ENCODE data around the gene PALD1. TPM values are rescaled to one million over a fixed set of nuclear protein-coding genes. Genes with fewer than 3 reads are reported as not detected.

Gene PALD1
- total RNA-seq, 1 donor from 2014 or later: 276 TPM

DNA sequence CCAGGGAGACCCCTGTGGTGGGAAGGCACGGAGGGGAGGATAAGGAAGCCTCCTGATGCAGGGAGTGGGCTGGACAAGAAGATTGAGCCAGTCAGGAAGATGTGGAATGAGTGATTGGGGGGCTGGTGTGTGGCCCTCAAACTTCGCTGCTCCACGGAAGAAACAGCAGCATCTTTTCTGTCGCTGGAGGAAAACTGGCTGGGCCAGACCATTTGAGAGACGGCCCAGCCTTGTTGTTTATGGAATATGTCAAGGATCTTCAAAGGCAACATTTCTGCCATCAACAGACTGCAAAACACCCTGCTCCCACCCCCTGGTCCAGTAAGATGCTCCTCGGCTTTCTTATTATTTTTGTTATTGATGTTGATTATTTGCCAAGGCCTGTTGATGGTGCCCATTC lies 29.4 kb downstream of the PALD1 start:
- no peak for DNase-seq

DNA sequence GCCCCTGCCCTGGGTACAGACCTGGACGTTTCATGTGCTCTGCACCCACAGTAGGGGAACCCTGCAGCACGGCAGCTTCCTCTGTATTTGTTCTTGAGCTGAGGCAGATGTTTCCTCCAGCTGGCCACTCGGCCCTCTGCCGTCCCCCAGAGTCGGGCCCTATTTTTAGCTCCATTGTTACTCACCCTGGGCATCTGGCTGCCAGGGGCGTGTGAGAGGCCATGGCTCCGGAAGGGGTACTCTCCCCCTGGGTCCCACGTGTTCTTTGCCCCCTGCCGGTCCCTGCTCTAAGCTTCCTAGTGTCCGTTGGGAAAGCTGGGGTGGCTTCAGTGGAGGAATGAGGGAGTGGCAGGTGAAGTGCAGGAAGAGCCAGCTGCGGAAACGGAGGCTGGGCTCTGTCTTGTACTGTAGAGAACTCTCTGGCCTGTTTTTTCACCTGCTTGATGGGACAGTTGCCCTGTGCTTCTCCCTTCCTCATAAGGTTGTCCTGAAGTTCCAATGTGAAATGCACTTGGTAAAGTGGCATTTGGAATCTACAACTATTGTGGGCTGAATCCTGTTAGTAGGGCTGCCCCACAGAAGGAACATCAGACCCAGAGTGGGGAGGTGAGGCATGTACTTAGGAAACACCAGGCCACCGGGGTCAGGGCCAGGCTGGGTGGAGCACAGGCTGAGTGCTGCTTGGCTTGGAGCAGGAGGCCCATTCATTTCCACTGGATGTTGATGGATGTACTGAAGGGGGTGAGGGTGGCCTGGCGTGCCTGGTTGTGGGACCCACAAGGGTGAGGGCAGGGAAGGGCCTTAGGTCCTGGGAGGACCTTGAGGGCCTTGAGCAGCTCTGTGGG lies 30.6 kb downstream of the PALD1 start:
- peak; percentile 96 for DNase-seq

DNA sequence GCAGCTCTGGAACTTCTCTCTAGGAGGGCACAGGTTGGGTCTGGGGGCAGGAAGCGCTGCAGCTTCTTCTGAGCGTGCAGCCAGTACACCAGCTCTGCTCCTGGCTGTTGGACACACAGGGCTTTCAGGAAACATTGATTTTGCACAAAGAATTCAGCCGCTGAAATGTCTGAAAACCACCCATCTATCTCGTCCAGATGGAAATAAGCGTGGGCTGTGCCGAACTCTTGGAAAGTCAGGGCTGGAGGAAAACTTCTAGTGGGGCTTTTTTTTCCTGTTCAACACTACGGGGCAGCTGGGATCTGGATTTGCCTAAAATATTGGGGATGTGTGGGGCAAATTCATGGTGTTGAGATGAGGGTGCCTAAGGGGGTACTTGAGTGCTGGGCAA lies 31.2 kb downstream of the PALD1 start:
- no peak for DNase-seq

DNA sequence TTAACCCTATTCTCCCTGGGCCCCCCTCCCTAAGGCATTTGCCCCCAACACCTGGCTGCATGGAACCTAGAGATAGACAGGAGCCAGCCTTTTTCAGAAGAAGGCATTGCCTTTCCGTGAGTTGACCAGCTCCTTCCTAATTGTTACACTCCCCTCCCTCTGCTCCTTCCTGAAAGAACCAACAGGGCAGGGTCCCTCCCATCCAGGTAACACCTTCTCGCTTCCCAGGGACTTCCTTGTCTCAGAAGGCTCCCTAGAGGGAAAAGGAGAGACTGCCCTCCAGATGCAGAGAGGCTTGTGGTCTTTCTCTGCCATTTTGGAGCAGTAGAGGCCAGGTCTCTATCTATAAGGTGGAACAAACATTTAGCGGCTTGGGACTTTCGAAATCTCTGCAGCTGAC lies 31.9 kb downstream of the PALD1 start:
- DNase-seq: no peak

GRCh38 chr10:70510904-70511303 lies 32.3 kb downstream of the PALD1 start:
- DNase-seq: no peak

GRCh38 chr10:70512149-70512639 lies 33.6 kb downstream of the PALD1 start:
- DNase-seq: peak; percentile 39

DNA sequence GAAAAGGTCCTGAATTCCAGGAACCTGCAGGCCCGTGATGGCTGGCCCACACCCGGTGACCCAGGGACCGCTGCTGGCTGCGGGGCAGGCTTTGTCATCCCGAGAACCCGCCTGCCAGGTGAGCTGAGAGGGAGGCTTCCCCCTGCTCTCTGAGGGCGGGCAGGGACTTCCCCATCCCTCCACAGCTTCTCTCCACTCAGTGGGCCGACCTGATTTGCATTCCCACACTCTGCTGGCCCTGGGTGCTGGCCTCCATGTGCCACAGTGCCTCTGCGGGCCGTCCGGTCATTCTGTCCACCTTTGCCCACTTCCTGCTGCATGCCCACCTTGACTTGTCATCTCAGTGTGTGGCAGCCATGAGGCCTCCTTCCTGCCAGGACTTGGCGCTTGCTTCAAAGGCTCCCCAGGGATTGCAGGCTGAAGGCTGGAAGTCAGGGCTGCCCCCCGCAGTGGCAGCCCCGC lies 35.3 kb downstream of the PALD1 start:
- no peak for DNase-seq

DNA sequence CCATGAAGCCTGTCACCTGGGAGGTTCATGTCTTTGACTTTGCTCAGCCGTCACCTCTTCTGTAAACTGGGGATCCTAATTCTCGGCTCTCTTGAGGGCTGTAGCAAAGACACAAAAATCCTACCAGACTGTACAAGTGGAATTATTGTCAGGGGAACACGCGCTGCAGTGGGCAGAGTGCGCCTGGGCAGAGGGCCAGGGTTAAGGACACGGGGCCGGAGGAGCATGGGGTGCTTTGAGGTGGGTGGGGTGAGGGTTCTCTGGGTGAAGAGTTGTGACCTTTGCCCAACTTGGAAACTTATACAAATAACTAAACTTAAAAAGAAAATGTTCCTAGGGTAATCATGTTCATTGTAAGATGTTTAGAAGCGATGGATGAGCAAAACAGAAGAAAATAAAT lies 36.0 kb downstream of the PALD1 start:
- DNase-seq: no peak

DNA sequence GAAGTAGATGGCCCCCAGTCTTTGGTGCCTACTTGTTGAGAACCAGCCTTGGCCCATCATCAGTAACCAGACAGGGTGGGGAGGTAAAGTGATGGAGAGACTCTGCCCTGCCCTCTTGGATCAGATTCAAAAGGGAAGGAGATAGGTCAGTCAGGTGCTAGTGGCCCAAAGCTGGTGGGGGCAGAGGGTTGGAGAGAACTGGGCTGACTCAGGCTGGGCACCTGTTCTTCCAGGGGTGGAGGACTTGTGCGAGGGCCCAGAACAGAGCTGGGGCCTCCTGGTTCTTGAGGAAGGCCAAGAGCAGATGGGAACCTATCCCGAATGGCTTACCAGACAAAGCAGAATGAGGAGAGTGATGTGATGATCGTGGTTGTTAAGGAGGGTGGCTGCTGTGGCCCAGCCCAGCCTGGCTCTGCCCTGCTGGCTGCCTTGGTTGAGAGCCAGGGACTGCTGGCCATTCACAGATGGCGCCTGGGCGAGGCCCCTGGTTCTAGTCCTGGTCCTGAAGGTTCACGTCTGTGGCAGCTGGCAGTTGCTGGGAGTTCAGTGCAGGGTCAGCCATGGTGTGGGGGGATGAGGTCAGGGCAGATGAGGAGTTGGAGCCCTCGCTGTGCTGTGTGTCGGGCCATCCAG lies 36.6 kb downstream of the PALD1 start:
- no peak for DNase-seq

DNA sequence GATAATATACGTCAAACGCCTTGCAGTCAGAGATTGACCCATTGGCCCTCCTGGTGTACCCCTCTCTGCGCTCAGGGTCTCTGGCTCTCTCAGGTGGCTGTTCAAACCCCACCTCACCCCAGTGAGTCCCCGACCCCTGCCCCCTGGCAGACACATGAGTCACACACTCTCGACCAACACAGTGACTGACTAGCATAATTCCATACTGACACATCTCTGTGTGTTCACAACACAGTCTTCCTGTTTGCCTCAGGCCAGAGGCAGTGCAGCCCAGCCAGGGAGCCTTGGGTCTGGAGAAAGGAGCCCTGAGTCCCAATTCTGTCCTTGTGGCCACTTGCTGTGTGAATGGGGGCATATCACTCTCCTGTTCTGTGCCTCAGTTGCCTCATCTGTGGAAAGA lies 40.1 kb downstream of the PALD1 start:
- DNase-seq: peak; percentile 77

DNA sequence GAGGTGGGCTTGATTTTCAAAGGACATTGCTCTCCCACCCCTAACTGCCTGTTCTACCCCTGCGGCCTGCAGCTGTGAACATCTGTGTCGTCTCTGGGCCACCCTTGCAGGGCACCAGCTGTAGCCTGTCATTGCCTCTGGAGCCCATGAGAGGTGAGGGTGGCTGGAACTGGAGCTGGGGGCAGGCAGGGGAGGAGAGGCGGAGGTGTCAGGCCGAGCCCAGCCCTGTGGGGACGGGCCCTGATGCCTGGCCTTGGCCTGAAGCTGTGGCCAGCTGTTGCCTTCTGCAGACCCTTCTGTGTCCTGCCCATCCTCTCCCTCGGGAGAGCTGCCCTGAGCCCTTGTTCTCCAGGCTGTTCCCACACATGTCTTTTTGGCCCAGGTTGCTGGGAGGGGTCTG lies 44.5 kb downstream of the PALD1 start:
- no peak for DNase-seq

DNA sequence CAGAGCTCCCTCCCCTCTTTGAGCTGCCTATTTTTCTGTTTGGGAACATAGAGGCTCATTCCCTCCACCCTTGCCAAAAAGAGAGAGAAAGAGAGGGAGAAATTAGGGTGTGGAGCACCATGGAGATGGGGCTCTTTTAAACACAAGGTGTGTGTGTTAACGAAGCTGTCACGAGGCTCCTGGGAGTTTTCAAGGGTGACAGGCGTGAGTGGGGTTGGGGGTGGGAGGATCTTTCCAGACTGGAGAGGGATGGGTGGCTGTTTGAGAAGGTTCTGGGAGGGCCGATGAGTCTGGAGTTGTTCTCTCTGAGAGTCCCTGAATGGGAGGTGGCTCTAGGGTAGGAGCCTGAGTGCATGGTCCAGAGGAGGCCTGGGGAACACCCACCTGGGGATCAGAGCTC lies 45.0 kb downstream of the PALD1 start:
- no peak for DNase-seq

GRCh38 chr10:70528314-70528713 lies 49.7 kb downstream of the PALD1 start:
- DNase-seq: no peak

- DNase-seq: peak; percentile 43
Observed at GRCh38 chr10:70528741-70529362, 50.3 kb downstream of the PALD1 start.

DNA sequence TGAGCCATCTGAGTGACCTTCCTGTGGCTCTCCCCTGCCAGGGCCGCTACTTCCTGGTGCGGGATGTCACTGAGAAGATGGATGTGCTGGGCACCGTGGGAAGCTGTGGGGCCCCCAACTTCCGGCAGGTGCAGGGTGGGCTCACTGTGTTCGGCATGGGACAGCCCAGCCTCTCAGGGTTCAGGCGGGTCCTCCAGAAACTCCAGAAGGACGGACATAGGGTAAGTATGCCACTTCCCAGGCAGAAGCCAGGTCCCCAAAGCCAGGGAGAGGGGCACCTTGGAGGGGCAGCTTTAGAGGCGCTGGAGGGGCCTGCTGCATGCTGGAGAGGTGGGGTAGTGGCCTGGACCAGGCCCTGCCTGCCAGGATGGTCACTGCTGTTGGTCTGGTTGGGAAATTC lies 51.3 kb downstream of the PALD1 start:
- DNase-seq: no peak

- no peak for DNase-seq
Observed at GRCh38 chr10:70530315-70530714, 51.7 kb downstream of the PALD1 start.

DNA sequence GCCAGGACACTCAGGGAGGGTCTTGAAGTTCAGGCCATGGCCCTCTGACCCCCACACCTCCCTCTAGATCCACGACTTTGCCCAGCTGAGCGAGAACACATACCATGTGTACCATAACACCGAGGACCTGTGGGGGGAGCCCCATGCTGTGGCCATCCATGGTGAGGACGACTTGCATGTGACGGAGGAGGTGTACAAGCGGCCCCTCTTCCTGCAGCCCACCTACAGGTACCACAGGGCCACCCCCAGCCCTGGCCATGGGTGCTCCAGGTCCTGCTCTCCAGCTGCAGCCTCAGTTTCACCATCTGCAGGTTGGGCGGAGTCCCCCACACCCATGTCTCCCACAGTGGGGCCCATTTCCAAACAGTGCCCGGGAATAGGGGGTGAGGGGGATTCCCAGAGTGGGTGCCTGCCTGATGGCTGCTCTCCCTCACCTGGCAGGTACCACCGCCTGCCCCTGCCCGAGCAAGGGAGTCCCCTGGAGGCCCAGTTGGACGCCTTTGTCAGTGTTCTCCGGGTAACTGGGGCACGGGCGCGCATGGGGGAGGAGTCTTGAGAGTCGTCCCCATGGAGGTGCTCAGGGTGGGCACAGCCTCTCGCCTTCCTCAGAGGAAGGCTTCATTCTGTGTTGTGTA lies 54.1 kb downstream of the PALD1 start:
- DNase-seq: no peak

DNA sequence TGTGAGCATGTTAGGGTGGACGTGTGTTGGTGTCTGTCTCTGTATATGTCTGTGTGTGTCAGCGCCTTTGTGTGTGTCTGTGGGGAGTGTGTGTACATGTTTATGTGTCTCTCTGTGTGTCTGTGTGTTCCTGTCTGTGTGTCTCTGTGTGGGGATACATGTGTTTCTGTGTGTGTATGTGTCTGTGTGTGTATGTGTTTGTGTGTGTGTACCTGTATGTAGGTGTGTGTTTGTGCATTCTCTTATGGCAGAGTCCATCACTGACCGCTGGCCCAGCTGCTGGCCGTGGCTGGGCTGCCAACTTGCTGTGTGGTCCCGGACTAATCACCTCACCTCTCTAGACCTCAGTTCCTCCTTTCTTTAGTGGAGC lies 54.6 kb downstream of the PALD1 start:
- no peak for DNase-seq

DNA sequence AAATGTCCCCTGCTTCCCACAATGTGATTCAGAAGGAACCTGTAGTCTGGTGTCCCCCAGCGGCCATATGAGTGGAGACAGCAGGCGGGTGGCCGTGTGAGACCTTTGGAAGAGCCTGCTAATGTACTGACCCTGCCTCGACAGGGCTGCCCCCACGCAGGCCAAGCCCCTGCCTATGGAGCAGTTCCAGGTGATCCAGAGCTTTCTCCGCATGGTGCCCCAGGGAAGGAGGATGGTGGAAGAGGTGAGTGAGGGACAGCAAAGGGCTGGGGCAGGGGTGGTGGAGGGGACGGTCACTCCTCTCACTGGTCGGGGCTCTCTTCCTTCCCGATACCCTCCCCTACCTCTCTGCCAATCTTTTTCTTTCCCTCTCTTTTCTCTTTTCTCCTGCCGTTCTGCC lies 55.7 kb downstream of the PALD1 start:
- DNase-seq: no peak

DNA sequence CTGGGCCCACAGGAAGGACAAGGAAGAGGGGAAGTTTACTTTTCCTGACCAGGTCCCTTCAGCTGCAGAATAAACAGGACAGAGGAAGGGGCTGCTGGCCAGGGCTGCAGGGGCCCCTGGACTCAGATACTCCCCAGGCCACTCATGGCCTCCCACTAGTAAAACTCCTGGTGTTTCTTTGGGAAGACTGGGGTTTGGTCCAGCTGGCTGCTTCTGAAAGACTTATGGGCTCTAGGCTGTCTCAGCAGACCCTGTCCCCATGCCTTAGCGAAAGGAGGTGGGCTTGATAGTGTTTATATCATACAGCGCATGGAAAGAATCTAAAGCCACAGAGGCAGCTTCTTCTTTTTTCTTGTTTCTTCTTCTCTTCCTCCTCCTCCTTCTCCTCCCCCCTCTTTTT lies 56.4 kb downstream of the PALD1 start:
- DNase-seq: no peak

DNA sequence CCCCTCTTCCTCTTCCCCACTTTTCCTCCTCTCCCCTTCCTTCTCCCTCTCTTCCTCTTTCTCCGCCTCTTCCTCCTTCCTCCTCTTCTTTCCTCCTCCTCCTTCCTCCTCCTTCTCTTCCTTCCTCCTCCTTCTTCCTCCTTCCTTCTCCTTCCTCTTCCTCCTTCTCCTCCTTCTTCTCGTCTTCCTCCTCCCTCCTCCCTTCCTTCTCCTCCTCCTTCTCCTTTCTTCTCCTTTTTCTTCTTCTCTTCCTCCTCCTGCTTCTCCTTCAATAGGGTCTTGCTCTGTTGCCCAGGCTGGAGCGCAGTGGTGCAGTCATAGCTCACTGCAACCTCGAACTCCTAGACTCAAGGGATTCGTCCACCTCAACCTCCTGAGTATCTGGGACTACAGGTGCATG lies 56.9 kb downstream of the PALD1 start:
- no peak for DNase-seq

DNA sequence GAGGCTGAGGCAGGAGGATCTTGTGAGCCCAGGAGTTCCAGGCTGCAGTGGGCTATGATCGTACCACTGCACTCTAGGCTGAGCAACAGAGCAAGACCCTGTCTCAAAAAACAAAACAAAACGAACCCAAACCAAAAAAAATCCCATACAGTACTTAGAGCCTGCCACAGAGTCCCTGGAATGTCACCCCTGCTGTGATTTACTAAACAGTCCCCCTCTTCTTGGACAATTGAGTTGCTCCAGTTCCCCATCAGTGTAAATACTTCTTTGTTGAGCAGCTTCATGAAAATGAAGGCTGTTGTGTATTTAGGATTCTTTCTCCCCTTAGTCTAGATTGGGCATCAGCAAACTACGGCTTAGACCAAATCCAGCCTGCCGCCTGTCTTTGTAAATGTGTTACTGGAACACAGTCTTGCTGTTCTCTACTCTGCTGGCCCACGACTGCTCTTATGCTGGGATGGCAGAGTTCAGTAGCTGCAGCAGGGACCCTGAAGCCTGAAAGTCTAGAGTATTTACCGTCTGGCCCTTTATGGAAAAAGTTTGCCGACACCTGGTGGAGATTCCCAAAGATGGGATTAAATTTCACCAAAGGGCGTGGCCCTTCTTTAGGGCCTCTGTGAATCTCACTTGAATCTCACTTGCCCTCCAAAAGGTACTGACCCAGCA lies 57.8 kb downstream of the PALD1 start:
- no peak for DNase-seq
